GM19463 (cell line): ENCODE results near the gene LIMA1.
A peak's percentile ranks its signal among the peaks of the same experiment; 100 is the strongest.
"Not testable (repeated sequence)": the region's sequence is repeated elsewhere in the genome, so short reads cannot be mapped to it uniquely, and the experiment has no call there.

ENCODE experiments used
- ATAC-seq: cut with Tn5 transposase; IDR thresholded peaks from one replicate; pipeline ENCODE4 v1.9.1; 2021; ENCODE audit warnings: mild to moderate bottlenecking, moderate library complexity; ENCODE audit not compliant: unreplicated experiment

Gene LIMA1

GRCh38 chr12:50249464-50250182 is 33.7 kb downstream of the LIMA1 start:
- ATAC-seq, result no peak

GRCh38 chr12:50248883-50249282 is 34.4 kb downstream of the LIMA1 start:
- ATAC-seq, result no peak

GRCh38 chr12:50248411-50248810 is 34.9 kb downstream of the LIMA1 start:
- ATAC-seq, result no peak

- not testable (repeated sequence) for ATAC-seq
Measured at GRCh38 chr12:50247665-50248064, 35.7 kb downstream of the LIMA1 start.

- ATAC-seq, result peak; percentile 68
Measured at GRCh38 chr12:50246873-50247612, 36.3 kb downstream of the LIMA1 start.

- ATAC-seq, result no peak
Measured at GRCh38 chr12:50246197-50246865, 37.0 kb downstream of the LIMA1 start.

- ATAC-seq, result no peak
Measured at GRCh38 chr12:50243507-50243906, 39.8 kb downstream of the LIMA1 start.

- ATAC-seq, result no peak
Measured at GRCh38 chr12:50242751-50243191, 40.5 kb downstream of the LIMA1 start.

GRCh38 chr12:50241178-50241577 is 42.1 kb downstream of the LIMA1 start:
- ATAC-seq, result no peak

GRCh38 chr12:50240792-50241114 is 42.6 kb downstream of the LIMA1 start:
- no peak for ATAC-seq

GRCh38 chr12:50240096-50240791 is 43.1 kb downstream of the LIMA1 start:
- ATAC-seq, result no peak

GRCh38 chr12:50239355-50239891 is 43.9 kb downstream of the LIMA1 start:
- ATAC-seq, result no peak

- ATAC-seq, result no peak
Measured at GRCh38 chr12:50234347-50234746, 49.0 kb downstream of the LIMA1 start.

GRCh38 chr12:50232771-50233209 is 50.5 kb downstream of the LIMA1 start:
- no peak for ATAC-seq

GRCh38 chr12:50232206-50232605 is 51.1 kb downstream of the LIMA1 start:
- ATAC-seq, result no peak

- no peak for ATAC-seq
Measured at GRCh38 chr12:50231346-50231745, 52.0 kb downstream of the LIMA1 start.

- no peak for ATAC-seq
Measured at GRCh38 chr12:50230217-50230616, 53.1 kb downstream of the LIMA1 start.

GRCh38 chr12:50224026-50224692 is 59.2 kb downstream of the LIMA1 start:
- ATAC-seq, result peak; percentile 49

- ATAC-seq, result no peak
Measured at GRCh38 chr12:50222275-50222783, 61.0 kb downstream of the LIMA1 start.
